ENCODE data around the gene FREM2.

- no peak for TF ChIP-seq POLR2AphosphoS5 (IDR thresholded peaks at IDR 0.05; ENCODE audit: insufficient read depth, low read depth, low read length)
- no peak for TF ChIP-seq POLR2A (IDR thresholded peaks at IDR 0.05; ENCODE audit: low read depth, low read length)
- no peak for TF ChIP-seq MAX (IDR thresholded peaks at IDR 0.05; ENCODE audit: insufficient read depth, insufficient read length)
- TF ChIP-seq CTCF (IDR thresholded peaks at IDR 0.05; ENCODE audit: extremely low read depth in 1 of 2, insufficient read depth in 1 of 2, low read depth in 1 of 2, low read length in 2 of 2), result no peak
- no peak for TF ChIP-seq EZH2 (IDR thresholded peaks at IDR 0.05; ENCODE audit: borderline replicate concordance, low read depth, low read length, severe bottlenecking)
- no peak for TF ChIP-seq MYC (IDR thresholded peaks at IDR 0.05; ENCODE audit: low read depth, low read length)
- TF ChIP-seq FOS (IDR thresholded peaks at IDR 0.05; ENCODE audit: borderline replicate concordance, insufficient read depth, low read length), result no peak
- TF ChIP-seq JUN (IDR thresholded peaks at IDR 0.05; ENCODE audit: borderline replicate concordance, insufficient read depth, insufficient read length, low read depth), result no peak
- TF ChIP-seq GATA2 (IDR thresholded peaks at IDR 0.05; ENCODE audit: insufficient read depth, insufficient read length, low read depth, low read length), result no peak
Measured at GRCh38 chr13:38707460-38707859, 20.6 kb downstream of the FREM2 start.

Data from endothelial cell of umbilical vein (primary cell).